NK-92 (cell line): ENCODE results near the gene HOXC5.
"Not testable (repeated sequence)": the region's sequence is repeated elsewhere in the genome, so short reads cannot be mapped to it uniquely, and the experiment has no call there.

ENCODE experiments used
- DNase-seq: peaks from one replicate; lab custom pipeline; 2025; ENCODE audit not compliant: unreplicated experiment; lab: John Stamatoyannopoulos, UW

HOXC5 gene

DNA sequence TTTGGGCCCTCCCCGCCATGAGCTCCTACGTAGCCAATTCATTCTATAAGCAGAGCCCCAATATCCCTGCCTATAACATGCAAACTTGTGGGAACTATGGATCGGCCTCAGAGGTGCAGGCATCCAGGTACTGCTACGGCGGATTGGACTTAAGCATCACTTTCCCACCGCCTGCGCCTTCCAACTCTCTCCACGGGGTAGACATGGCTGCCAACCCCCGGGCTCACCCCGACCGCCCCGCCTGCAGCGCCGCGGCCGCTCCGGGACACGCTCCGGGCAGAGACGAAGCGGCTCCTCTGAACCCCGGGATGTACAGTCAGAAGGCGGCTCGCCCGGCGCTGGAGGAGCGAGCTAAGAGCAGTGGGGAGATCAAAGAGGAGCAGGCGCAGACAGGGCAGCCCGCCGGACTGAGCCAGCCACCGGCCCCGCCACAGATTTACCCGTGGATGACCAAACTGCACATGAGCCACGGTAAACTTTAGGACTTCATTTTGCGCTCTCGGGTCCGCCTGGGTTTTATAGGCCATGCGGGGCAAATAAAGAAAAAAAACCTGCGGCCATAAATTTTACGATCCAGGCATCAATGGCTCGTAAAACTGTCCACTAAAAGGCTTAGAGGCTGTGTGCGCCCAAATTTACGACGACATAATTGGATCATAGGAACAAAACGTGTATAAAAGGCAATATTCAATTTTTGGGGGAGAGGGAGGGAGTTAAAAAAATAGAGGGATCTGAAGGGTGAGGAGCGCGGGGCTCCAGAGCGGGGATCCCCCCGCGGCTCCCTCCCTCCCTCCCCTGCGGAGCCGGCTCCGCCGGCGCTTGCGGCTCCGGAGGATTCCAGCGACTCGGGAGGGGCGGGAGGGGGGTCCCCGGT is 493 bp downstream of the HOXC5 start:
- DNase-seq, result no peak

DNA sequence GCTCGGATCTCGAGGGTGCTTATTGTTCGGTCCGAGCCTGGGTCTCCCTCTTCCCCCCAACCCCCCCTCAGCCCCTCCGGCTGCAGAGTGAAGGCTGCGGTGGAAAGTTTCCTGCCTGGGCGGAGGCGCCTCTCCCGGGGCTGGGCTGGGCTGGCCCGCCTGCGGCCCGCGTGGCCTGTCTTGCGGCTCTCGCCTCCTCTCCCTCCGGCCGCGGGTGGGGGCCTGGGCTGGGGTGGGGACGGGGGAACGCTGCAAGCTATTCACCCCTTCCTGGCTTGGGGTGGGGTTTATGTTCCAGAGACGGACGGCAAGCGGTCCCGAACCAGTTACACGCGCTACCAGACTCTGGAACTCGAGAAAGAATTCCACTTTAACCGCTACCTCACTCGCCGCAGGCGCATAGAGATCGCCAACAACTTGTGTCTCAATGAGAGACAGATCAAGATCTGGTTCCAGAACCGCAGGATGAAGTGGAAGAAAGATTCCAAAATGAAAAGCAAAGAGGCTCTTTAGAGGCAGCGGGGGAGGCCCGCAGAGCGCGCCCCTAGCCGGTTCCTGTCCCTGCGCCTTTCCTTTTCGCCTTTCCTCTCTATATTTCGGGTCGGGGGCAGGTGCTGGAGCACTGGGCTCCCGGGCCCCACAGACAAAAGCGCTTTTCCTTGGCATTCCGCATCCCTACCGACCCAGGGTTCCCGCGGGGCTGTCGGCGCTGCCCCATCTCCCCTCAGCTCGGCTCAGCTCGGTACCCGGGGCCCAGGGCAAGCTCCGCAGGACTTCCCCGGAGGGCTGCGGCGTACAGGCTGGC is 1.3 kb downstream of the HOXC5 start:
- DNase-seq, result no peak

DNA sequence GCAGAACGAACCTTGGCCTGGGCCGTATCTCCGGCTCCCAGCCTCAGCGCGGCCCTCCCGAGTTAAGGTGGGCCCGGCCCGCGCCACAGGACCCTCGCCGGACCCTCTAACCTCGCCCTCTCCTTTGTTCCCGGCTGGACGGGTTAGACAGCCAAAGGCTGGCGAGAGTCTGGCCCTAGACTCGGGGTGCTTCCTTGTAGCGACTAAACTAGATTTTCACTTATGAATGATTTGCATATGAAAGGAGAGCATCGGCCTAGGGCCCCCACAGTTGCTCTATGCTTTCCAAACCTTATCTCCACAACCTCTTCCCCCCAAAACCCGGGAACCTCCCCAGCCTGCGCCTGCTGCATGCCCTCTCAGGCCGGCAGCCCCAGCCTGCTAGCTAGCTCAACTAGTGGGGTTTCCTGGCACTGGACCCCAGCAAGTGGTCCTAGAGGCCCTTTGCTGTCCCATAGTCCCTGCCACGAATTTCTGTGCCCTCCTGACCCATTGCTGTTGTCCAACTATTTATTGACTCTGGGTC is 2.0 kb downstream of the HOXC5 start:
- DNase-seq, result no peak

GRCh38 chr12:54035568-54036264 is 2.9 kb downstream of the HOXC5 start:
- no peak for DNase-seq

DNA sequence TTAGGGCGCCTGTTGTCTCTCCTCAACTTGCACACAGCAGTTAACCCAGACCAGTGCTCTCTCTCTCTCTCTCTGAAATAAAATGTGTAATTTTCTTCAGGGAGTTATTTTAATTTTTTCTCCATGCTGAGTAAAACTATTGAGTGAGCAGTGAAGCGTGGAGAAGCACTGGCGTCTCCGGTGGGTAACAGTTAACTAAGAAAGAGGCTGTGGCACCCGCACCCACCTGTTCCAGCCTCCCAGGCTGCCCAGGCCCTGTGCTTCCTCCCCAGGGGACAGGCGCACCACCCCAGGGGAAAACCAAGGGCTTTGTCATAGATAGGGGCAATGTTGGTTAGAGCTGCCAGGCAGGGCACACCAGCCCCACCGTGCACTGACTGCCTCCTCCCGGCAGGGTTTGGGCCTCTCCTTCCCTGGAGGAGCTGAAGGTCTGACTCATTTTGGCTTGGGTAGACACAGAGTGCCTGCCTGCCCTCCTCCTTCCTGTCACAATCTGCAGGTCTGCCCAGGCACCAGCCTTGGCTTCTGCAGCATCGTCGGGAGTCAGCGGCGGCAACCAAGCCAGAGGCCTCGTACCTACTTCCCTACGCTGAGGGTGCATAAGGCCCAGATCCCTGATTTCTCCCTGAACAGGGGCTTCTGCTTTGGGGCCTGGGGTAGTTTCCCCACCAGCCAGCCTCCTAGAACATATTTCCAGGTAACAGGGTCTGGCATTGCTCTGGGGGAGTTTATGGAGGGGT is 3.9 kb downstream of the HOXC5 start:
- no peak for DNase-seq

DNA sequence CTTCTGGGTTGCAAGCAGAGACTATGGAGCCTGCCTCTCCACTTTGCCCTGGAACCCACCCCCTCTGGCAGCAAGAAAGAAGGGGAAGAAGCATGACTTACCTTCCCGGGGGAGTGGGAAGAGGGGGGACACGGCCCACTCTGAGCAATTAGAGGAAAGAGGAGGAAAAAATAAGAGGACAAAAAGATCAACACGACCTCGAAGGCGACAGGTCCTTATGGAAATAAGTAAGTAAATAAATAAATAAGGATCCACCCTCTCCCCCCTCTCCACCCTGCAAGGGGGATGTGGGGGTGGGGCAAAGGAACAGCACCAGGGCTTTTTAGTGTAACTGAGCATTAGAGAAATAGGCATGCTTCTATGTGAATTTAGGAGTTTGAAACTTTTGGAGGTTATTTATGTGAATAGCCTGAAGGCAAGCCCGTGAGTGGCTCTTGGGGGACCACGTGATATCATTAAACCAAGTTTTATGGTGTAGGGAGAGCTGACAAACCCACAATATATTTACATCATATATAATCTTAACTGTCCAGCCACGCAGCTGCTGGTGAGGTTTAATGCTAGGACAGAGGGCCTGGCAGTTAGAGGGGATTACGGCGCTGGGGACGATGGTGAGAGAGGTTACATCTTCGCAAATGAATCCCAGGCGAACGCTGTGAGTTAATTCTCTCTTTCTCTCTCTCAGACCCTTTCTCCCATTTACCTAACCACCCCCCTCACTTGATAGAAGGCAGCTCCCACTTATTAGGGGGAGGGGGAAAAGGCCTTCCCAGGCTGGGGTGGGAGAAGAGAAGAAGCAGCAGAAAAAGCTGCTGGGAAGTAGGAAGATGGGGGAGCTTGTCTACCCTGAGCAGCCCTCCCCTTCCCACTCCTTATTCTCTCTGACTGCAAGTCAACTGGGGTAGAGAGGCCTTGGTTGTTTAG is 4.8 kb downstream of the HOXC5 start:
- no peak for DNase-seq

DNA sequence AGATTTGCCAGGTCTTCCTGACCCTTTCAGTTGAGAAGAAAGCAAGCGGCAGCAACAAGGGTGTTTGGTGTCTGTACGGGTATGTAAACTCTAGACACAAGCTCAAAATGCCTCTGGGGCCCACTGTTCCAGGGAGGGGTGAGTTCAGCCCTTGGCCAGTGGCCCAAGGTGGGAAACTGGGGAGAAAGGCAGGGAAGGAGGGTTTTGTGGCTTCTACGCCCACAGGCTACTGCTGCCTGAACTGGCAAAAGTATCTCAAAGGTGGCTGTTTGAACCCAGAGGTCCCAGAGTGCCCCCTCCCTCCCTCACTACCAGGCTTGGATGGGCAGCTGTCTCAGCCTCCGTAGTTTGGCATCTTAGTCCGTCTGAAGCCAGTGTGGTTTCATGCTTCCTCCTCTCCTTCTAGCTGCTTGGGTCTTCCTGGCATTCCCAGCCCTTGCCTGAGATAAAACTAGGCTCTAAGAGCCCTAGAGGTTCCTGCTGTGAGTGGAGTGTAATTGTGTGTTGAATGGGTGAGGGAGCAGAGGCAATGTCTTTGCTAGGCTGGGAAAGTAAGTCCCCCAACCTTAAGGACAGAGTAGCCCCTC is 5.5 kb downstream of the HOXC5 start:
- DNase-seq, result no peak

DNA sequence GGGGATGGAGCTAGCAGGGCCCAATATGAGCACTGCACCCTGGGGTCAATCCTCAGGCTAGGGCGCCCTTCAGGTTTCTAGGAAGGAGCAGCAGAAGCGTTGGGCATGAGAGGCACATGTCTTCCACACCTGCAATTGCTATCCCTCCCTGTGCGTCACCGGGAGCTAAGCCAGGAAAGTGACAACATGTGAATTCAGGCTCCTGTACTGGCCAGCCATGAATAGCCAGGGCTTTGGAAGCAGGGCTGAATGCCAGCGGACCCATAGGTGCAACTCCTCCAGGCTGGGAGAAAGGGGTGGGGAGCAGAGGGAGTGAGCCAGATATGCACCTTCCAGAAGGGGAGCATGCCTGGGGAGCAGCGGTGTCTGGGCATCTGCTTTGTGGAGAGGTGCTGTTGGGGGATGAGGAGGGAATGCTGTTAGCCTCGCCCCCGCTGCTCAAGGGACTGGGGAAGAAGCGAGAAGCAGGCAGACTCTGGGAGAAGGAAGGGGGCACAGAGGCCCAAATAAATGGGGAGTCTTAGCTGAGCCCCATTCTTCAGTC is 6.1 kb downstream of the HOXC5 start:
- no peak for DNase-seq

DNA sequence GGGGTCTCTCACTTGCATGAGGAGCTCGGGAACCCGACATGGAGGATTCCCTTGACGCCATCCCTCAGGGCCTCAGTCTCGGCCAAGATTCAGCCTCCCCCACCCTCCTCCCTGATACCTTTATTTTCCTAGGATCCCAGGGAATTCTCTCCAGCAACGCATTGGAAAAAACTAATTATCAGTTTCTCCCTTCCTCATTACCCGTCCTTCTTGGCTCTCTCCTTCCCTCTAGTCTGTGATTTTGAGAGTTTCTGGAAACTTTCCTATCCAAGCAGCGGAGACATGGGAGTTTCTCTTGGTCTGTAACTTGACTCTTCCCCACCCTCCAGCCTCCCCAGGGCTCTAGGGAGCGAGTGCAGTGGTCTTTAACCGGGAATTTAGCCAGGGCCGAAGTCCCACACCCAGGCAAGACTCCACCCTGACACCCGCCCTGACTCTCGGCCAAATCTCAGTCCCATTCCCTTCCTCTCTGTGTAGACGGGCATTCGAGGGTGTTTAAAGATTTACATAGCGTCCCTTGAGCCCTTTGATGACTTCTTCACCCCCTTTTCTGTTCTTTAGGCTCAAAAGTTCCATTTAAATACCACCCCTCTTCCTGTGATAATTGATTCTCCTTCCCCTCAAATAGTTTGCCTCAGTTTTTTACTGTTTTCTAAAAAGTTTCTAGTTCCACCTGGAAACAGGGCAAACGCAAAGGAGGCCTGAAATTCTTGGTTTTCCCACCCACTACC is 6.7 kb downstream of the HOXC5 start:
- DNase-seq, result no peak

GRCh38 chr12:54040148-54040494 is 7.3 kb downstream of the HOXC5 start:
- DNase-seq, result no peak

DNA sequence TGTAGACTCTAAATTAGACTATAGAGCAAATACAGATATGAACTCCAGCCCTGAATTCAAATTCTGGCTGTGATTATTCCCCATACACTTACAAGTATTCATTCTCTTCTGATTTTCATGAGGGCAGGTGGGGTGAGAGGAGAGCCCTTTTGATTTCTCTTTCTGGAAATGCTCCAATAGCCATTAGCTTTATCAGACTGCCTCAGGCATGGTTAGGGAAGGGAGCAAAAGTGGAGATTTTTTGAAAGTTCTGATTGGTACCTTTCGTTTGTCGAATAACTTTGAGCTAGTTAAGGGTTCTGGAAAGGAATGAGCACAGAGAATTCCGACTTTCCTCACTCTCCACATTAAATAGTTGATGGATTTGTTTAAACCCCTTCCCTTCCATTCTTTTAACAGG is 7.8 kb downstream of the HOXC5 start:
- DNase-seq, result no peak

DNA sequence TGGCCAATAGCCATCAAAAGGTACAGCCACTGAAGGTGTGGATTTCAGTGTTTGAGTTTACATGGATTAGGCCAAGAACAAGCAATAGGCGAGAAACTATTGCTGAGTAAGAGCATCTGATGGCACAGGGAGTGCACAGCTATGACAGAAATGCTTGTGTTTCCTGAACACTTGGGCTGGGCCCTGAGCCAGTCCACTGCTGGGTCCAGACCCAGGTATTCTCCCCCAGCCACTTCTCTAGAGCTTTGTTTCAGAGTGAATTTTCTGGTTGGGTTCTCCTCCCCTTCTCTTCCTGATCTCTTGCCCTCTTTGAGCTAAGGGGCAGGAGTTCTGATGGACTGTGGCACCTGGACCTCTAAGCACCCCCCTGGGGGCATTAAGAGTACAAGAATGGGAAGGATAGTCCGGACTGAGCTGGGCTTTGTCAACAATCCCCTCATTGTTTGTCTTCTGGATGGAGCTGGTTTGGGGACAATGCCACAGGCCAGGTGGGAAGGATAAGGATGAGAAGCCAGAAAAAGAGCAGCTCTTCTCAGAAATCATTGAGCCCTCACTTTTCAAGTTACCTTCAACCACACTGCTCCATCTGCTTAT is 8.3 kb downstream of the HOXC5 start:
- DNase-seq, result no peak

GRCh38 chr12:54042033-54042432 is 9.2 kb downstream of the HOXC5 start:
- DNase-seq, result not testable (repeated sequence)

- no peak for DNase-seq
Observed at GRCh38 chr12:54042970-54043853, 10.4 kb downstream of the HOXC5 start.

DNA sequence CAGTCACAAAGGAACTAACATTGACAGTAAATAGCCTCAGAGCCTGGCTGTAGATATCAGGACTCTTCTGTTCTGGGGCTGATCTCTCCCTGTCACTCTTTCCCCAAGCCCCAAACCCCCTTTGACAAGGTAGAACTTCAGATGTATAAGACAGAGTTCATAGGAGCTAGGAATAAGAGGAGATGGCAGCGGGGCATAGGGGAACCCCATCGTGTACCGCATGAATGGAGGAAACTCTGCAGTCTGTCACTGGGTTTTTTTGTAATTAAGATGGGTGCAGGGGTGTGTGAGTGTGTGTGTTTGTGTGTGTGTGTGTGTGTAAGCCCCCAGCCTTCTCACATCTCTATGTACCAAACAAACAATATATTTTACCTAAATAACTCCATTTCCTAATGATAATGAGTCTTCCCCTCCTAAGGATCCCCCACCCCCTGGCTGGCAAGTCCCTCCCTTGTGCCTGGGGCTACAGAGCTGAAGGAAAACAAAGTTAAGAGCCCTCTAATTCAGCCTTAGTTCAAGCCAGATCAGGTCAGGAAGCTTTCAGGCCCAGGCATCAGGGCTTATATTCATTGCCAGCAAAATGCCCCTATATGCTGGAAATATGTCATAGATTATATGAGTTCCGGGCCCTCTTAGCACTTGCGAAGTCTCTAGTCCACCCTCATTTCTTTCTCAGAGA is 11.7 kb downstream of the HOXC5 start:
- no peak for DNase-seq

- no peak for DNase-seq
Observed at GRCh38 chr12:54045401-54045800, 12.6 kb downstream of the HOXC5 start.
